Rectal smooth muscle tissue (tissue), 1 donor: ENCODE data around the gene HDDC3.

Source experiments
- H3K27ac ChIP-seq: one replicate; pipeline ENCODE4 v1.7.0; 2013; ENCODE audit warnings: low read depth, low read length, inconsistent platforms
- H3K27me3 ChIP-seq: one replicate; pipeline ENCODE4 v1.7.0; 2013; ENCODE audit warnings: low read length; ENCODE audit not compliant: control insufficient read depth, insufficient read depth
- H3K36me3 ChIP-seq: one replicate; pipeline ENCODE4 v1.7.0; 2013; ENCODE audit warnings: low read length; ENCODE audit not compliant: control insufficient read depth, insufficient read depth
- H3K4me1 ChIP-seq: one replicate; pipeline ENCODE4 v1.7.0; 2013; ENCODE audit warnings: low read length; ENCODE audit not compliant: control insufficient read depth, insufficient read depth
- H3K4me3 ChIP-seq: one replicate; pipeline ENCODE4 v1.7.0; 2013; ENCODE audit warnings: low read length
- H3K9ac ChIP-seq: one replicate; pipeline ENCODE4 v1.7.0; 2013; ENCODE audit warnings: low read length

The HDDC3 gene

DNA sequence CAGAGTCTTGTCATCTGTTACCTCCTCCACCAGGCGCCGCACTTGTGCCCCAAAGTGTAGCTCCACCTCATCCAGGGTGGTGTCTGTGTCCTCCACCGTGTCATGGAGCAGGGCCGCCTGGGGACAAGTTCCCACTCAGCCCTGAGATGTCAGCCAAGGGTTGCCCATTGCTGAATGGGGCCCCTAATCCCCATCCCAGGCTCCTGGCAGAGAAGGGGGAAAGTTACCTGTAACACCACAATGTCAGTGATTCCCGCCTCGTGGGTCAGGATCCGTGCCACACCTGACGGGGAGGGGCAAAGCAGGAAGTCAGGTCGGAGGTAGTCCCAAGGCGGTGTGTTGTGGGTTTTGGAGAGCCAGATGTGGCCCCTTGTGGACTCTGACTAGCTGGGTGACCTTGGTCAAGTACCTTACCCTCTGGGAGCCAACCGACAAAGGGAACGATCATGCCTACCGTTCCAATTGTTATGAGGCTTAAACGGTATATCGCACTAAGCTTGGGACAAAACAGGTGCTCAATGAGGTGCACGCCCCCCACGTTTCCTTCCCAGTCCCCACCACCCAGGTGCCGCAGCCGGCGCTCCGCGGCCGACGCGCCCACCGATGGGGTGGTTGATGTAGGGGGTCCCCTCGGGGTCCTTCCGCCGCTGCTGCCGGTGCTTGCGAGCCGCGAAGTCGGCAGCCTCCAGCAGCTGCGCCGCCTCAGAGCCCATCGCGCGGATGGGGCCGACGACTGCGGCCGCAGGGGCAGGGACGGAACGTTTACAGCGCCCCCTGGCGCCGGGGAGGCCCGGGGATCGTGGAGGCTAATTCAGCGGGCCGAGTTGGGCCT is at the start of gene HDDC3:
Gene HDDC3, minus strand, starts transcription at position 722 of the 832 bp plus-strand sequence. Its CDS starts 9 bp downstream, at position 713.
- Histone ChIP-seq H3K4me3 (peak within 1 kb of the TSS; percentile 78), H3K4me1 (peaks cover 25% of the 10 kb centered on the region), H3K9ac (peak within 1 kb of the TSS; percentile 72), H3K36me3 (no peaks in the 10 kb centered on the region), H3K27me3 (no peaks in the 10 kb centered on the region), H3K27ac (peak within 1 kb of the TSS; percentile 78)

DNA sequence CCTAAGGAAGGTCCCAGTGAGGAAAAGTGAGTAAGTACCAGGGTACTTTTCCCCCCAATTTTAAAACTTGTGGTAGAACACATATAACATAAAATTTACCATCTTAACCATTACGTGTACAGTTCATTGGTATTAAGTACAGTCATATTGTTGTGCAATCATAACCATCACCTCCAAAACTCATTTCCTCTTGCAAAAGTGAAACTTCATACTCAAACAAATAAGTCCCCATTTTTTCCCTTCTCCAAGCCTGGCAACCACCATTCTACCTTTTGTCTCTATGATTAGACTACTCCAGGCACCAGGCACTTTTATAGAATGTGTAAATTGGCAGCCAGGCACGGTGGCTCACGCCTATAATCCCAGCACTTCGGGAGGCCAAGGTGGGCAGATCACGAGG is 49.8 kb upstream of the HDDC3 start:
- H3K36me3 ChIP-seq = peaks cover 5% of the 10 kb centered on the region
- H3K27ac ChIP-seq = no peak overlapping the region
- H3K9ac ChIP-seq = no peak overlapping the region
- no peak overlapping the region for H3K4me3 ChIP-seq
- H3K27me3 ChIP-seq = no peaks in the 10 kb centered on the region
- no peaks in the 10 kb centered on the region for H3K4me1 ChIP-seq

- Histone ChIP-seq H3K27ac (no peak overlapping the region), H3K9ac (no peak overlapping the region), H3K4me1 (no peaks in the 10 kb centered on the region), H3K4me3 (no peak overlapping the region), H3K36me3 (peaks cover 5% of the 10 kb centered on the region), H3K27me3 (no peaks in the 10 kb centered on the region)
These were observed 49.3 kb upstream of the HDDC3 start for GRCh38 chr15:90981681-90982080.

GRCh38 chr15:90979582-90979981 is 47.2 kb upstream of the HDDC3 start:
- Histone ChIP-seq H3K27ac (no peak overlapping the region), H3K36me3 (peaks cover 5% of the 10 kb centered on the region), H3K27me3 (no peaks in the 10 kb centered on the region), H3K4me1 (no peaks in the 10 kb centered on the region), H3K9ac (no peak overlapping the region), H3K4me3 (no peak overlapping the region)

- no peaks in the 10 kb centered on the region for H3K36me3 ChIP-seq
- H3K4me1 ChIP-seq = no peaks in the 10 kb centered on the region
- no peak overlapping the region for H3K27ac ChIP-seq
- no peaks in the 10 kb centered on the region for H3K27me3 ChIP-seq
- no peak overlapping the region for H3K9ac ChIP-seq
- H3K4me3 ChIP-seq = no peak overlapping the region
These were observed 41.9 kb upstream of the HDDC3 start for GRCh38 chr15:90974216-90974615.

DNA sequence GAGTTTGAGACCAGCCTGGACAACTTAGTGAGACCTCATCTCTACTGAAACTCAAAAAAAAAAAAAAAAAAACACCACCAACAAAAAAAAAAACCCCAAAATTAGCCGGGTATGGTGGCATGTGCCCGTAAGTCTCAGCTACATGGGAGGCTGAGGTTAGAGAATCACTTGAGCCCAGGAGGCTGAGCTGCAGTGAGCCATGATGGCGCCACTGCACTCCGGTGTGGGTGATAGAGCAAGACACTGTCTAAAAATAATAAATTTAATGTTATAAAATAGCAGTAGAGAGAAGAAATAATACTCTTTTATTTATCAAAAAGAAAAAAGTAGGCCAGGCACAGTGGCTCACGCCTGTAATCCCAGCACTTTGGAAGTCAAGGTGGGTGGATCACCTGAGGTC is 39.8 kb upstream of the HDDC3 start:
- no peak overlapping the region for H3K9ac ChIP-seq
- no peak overlapping the region for H3K4me3 ChIP-seq
- no peaks in the 10 kb centered on the region for H3K4me1 ChIP-seq
- no peaks in the 10 kb centered on the region for H3K27me3 ChIP-seq
- H3K36me3 ChIP-seq = no peaks in the 10 kb centered on the region
- no peak overlapping the region for H3K27ac ChIP-seq

DNA sequence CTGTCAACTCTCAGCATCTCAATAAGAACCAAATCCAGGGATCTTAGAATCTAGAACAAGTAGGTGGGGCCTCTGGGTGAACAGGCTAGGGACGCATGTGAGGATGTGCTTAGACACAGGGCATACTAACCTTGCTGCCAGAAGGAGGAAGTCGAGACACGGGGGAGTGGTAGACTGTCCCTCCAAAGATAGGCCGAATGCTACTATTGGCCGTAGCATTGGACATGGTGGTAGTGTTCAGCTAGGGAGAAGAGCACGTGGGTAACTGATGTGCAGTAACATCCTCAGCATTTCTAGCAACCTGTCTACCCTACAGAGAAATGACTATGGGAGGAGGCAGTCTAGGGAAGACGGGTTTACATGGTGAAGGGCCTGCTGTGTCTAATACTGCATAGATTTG is 37.9 kb upstream of the HDDC3 start:
- Histone ChIP-seq H3K9ac (no peak overlapping the region), H3K4me3 (no peak overlapping the region), H3K27me3 (no peaks in the 10 kb centered on the region), H3K36me3 (peaks cover 5% of the 10 kb centered on the region), H3K27ac (no peak overlapping the region), H3K4me1 (no peaks in the 10 kb centered on the region)

- H3K36me3 ChIP-seq = peaks cover 5% of the 10 kb centered on the region
- no peak overlapping the region for H3K9ac ChIP-seq
- H3K27ac ChIP-seq = no peak overlapping the region
- no peaks in the 10 kb centered on the region for H3K4me1 ChIP-seq
- H3K4me3 ChIP-seq = no peak overlapping the region
- no peaks in the 10 kb centered on the region for H3K27me3 ChIP-seq
These were observed 36.1 kb upstream of the HDDC3 start for GRCh38 chr15:90968434-90968833.

DNA sequence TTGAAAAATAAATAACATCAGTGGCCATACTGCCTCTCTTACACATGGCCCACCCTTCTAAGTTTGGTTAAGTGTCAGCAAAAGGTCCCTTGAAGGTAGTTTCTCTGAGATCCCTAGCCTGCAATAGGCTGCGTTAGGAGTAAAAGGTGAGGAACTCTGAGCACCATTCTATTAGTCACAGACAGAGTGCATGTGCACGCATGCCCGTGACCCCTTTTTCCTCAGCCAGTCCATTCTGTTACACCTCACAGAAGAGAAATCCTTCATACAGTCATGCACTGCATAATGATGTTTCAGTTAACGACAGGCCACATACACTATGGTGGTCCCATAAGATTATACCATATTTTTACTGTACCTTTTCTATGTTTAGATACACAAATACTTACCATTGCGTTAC is 34.9 kb upstream of the HDDC3 start:
- H3K4me3 ChIP-seq = no peak overlapping the region
- H3K4me1 ChIP-seq = no peaks in the 10 kb centered on the region
- H3K9ac ChIP-seq = no peak overlapping the region
- H3K27me3 ChIP-seq = no peaks in the 10 kb centered on the region
- no peak overlapping the region for H3K27ac ChIP-seq
- H3K36me3 ChIP-seq = peaks cover 5% of the 10 kb centered on the region

DNA sequence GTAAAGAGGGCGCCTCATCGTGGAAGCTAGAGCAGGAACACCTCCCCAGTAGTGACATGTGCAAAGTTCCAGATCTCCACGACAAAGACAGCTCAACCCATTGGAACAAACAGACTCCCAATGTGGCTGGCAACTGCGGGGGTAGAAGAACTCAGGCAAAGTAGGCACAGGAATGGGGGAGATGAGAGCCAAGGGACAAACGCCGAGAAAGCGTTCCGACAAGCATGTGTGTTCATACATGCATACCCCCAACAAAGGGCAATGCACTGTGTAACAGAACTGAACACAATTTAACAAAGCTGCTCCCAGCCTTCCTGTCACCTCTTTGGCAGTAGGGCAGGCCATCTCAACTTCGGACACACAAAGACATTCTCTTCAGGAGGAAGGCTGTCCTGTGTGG is 33.9 kb upstream of the HDDC3 start:
- no peaks in the 10 kb centered on the region for H3K27me3 ChIP-seq
- peaks cover 5% of the 10 kb centered on the region for H3K36me3 ChIP-seq

GRCh38 chr15:90962021-90962420 is 29.7 kb upstream of the HDDC3 start:
- Histone ChIP-seq H3K36me3 (peaks cover 5% of the 10 kb centered on the region), H3K27ac (no peak overlapping the region), H3K4me3 (no peak overlapping the region), H3K27me3 (no peaks in the 10 kb centered on the region), H3K9ac (no peak overlapping the region), H3K4me1 (peaks cover 8% of the 10 kb centered on the region)

More for the DNA sequence above, 33.9 kb upstream of the HDDC3 start:
- no peak overlapping the region for H3K27ac ChIP-seq
- H3K9ac ChIP-seq = no peak overlapping the region
- H3K4me3 ChIP-seq = no peak overlapping the region
- no peaks in the 10 kb centered on the region for H3K4me1 ChIP-seq

GRCh38 chr15:90960298-90961091 is 28.1 kb upstream of the HDDC3 start:
- Histone ChIP-seq H3K9ac (no peak overlapping the region), H3K27ac (peak overlapping the region; percentile 75), H3K27me3 (no peaks in the 10 kb centered on the region), H3K4me3 (no peak overlapping the region), H3K4me1 (peaks cover 8% of the 10 kb centered on the region), H3K36me3 (no peaks in the 10 kb centered on the region)
